ENCODE data around the gene RASEF. TPM values are rescaled to one million over a fixed set of nuclear protein-coding genes. Genes with fewer than 3 reads are reported as not detected.

Gene RASEF
- total RNA-seq, 1 experiment from 2014 or later, result 2.2 TPM

DNA sequence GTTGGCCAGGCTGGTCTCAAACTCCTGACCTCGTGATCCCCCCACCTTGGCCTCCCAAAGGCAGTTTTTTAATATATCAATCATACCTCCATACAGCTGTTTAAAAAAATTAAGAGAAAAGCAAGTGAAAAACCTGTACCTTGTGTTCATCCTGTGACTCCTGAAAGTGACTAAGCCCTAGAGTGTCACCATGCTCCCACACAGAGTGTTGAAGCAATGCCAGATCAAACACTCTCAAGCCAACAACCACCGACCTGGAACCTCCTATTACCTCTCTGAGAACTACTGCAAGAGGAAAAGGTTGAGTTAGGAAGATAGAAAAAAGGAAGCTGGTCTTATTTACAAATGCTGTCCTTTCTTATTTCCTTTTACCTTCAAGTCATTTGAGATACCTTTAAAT, 123.5 kb downstream of the RASEF start:
- H3K79me2 ChIP-seq (ENCODE audit: insufficient read depth, low read length), result no peaks in the 10 kb centered on the region
- TF ChIP-seq, protein P1, sequence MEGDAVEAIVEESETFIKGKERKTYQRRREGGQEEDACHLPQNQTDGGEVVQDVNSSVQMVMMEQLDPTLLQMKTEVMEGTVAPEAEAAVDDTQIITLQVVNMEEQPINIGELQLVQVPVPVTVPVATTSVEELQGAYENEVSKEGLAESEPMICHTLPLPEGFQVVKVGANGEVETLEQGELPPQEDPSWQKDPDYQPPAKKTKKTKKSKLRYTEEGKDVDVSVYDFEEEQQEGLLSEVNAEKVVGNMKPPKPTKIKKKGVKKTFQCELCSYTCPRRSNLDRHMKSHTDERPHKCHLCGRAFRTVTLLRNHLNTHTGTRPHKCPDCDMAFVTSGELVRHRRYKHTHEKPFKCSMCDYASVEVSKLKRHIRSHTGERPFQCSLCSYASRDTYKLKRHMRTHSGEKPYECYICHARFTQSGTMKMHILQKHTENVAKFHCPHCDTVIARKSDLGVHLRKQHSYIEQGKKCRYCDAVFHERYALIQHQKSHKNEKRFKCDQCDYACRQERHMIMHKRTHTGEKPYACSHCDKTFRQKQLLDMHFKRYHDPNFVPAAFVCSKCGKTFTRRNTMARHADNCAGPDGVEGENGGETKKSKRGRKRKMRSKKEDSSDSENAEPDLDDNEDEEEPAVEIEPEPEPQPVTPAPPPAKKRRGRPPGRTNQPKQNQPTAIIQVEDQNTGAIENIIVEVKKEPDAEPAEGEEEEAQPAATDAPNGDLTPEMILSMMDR (conservative IDR thresholded peaks at IDR 0.05), result no peak
- DNase-seq, result no peak
- Mint-ChIP-seq H3K4me3 (no peak overlapping the region), H3K27ac (no peak overlapping the region), H3K27me3 (ENCODE audit: low read depth) (no peaks in the 10 kb centered on the region; the same call in 1 of the 2 replicates), H3K4me1 (peaks cover 0 to 5% of the 10 kb centered on the region in 2 experiments; a peak in 1 of 4 replicates), H3K9me3 (no peaks in the 10 kb centered on the region; a peak in 1 of 5 replicates), H3K36me3 (ENCODE audit: insufficient read depth in 1 of 3, low read depth in 3 of 3) (no peaks in the 10 kb centered on the region)
- H2AFZ ChIP-seq (ENCODE audit: low read length), result no peak overlapping the region
- no peak overlapping the region for H4K8ac ChIP-seq (replicated peaks; ENCODE audit: insufficient read length, low read depth, low read length)
- H3K18ac ChIP-seq (ENCODE audit: insufficient read length, low read depth, low read length), result no peak overlapping the region
- H2BK5ac ChIP-seq (ENCODE audit: insufficient read length, low read length), result no peak overlapping the region
- H3K23ac ChIP-seq (ENCODE audit: insufficient read length, low read depth, low read length), result no peak overlapping the region
- no peak overlapping the region for H4K5ac ChIP-seq (ENCODE audit: insufficient read length, low read depth, low read length)
- no peak overlapping the region for H2BK12ac ChIP-seq (ENCODE audit: insufficient read length, low read depth, low read length)
- no CpG with 5 or more reads among the region's 2 CpGs for WGBS (ENCODE audit: extremely low coverage, insufficient read length, low lambda C conversion rate)
- no peak overlapping the region for H3K14ac ChIP-seq (ENCODE audit: insufficient read depth, low read length)
- H2BK15ac ChIP-seq (ENCODE audit: low read depth, low read length), result no peak overlapping the region
- no peaks in the 10 kb centered on the region for H3K9me3 ChIP-seq (ENCODE audit: control insufficient read depth, low read depth, low read length)
- no peak overlapping the region for H4K91ac ChIP-seq (ENCODE audit: insufficient read length, low read depth, low read length)
- no peak overlapping the region for H3T11ph ChIP-seq (ENCODE audit: low read length)
- no peaks in the 10 kb centered on the region for H3K23me2 ChIP-seq (ENCODE audit: insufficient read length, low read depth, low read length, poor library complexity, severe bottlenecking)
- H3K79me1 ChIP-seq (ENCODE audit: insufficient read depth, low read depth, low read length, poor library complexity, severe bottlenecking), result no peaks in the 10 kb centered on the region
- no peak overlapping the region for H3K4ac ChIP-seq (ENCODE audit: low read depth, low read length)
- no peaks in the 10 kb centered on the region for H4K20me1 ChIP-seq (ENCODE audit: control insufficient read depth, insufficient read depth, insufficient read length)
- no peaks in the 10 kb centered on the region for H3K4me1 ChIP-seq (ENCODE audit: insufficient read depth, low read length)
- H2AK5ac ChIP-seq (ENCODE audit: insufficient read length, low read length), result no peak overlapping the region
- H3K27me3 ChIP-seq (ENCODE audit: insufficient read depth, low read length), result no peaks in the 10 kb centered on the region
- H3K4me2 ChIP-seq (ENCODE audit: insufficient read depth, insufficient read length, low read length), result no peak overlapping the region
- no peak overlapping the region for H3K27ac ChIP-seq (ENCODE audit: insufficient read length, low read depth, low read length)
- H2BK20ac ChIP-seq (ENCODE audit: low read depth, low read length, poor library complexity, severe bottlenecking), result no peak overlapping the region
- H2BK120ac ChIP-seq (ENCODE audit: low read depth, low read length, poor library complexity, severe bottlenecking), result no peak overlapping the region
- H3K56ac ChIP-seq (ENCODE audit: insufficient read length, low read depth, low read length), result no peak overlapping the region
- H3K9ac ChIP-seq (ENCODE audit: extremely low read depth, insufficient read length, low read length), result no peak overlapping the region

Measured in H9 (cell line).